Measurements from ENCODE around the gene PTPRE. TPM values are rescaled to one million over a fixed set of nuclear protein-coding genes. Genes with fewer than 3 reads are reported as not detected.

The PTPRE gene
- total RNA-seq, 4 donors from 2014 or later, result 9.8 to 24.9 (median 22.7) TPM

DNA sequence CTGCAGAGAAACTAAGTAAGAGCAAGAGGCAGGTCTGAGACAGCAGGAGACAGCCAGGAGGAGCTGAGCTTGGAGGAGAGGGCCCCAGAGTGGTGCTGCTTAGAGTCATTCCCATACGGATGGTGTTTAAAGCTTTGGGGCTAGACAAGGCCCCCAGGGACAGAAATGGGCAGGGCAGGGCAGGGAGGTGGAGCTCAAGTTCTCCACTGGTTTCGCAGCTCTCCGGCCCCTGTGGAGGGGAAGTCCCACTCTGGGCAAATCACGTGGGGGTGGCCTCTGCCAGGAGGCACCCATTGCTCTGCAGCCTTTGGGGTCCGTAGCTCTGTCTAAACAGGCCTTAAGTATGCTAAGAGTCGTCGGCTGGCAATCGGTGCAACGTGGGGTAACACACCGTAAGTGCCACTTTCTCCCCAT is 1.0 kb upstream of the PTPRE start:
- H3K4me3 ChIP-seq, result no peak overlapping the region
- DNase-seq, result no peak
- intact Hi-C loops (cut with DNase I), result loop anchor here (5.0 kb wide), 2 partner anchors 106 to 166 kb away; no protein-coding TSS in a partner anchor
- H3K9me3 ChIP-seq, result no peaks in the 10 kb centered on the region
- WGBS, 2 donors, result 73 to 78% methylated on average over 9 of the region's 10 CpGs
- TF ChIP-seq, protein P1, sequence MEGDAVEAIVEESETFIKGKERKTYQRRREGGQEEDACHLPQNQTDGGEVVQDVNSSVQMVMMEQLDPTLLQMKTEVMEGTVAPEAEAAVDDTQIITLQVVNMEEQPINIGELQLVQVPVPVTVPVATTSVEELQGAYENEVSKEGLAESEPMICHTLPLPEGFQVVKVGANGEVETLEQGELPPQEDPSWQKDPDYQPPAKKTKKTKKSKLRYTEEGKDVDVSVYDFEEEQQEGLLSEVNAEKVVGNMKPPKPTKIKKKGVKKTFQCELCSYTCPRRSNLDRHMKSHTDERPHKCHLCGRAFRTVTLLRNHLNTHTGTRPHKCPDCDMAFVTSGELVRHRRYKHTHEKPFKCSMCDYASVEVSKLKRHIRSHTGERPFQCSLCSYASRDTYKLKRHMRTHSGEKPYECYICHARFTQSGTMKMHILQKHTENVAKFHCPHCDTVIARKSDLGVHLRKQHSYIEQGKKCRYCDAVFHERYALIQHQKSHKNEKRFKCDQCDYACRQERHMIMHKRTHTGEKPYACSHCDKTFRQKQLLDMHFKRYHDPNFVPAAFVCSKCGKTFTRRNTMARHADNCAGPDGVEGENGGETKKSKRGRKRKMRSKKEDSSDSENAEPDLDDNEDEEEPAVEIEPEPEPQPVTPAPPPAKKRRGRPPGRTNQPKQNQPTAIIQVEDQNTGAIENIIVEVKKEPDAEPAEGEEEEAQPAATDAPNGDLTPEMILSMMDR (IDR thresholded peaks at IDR 0.05), result no peak
- TF ChIP-seq POLR2A (IDR thresholded peaks at IDR 0.05), result no peak
- H3K27me3 ChIP-seq, result peaks cover 0 to 44% (median 2%) of the 10 kb centered on the region in 4 donors
- no peak overlapping the region for H3K27ac ChIP-seq
- H3K36me3 ChIP-seq, result no peaks in the 10 kb centered on the region
- H3K4me1 ChIP-seq, result peaks cover 7 to 33% (median 14%) of the 10 kb centered on the region in 3 donors

DNA sequence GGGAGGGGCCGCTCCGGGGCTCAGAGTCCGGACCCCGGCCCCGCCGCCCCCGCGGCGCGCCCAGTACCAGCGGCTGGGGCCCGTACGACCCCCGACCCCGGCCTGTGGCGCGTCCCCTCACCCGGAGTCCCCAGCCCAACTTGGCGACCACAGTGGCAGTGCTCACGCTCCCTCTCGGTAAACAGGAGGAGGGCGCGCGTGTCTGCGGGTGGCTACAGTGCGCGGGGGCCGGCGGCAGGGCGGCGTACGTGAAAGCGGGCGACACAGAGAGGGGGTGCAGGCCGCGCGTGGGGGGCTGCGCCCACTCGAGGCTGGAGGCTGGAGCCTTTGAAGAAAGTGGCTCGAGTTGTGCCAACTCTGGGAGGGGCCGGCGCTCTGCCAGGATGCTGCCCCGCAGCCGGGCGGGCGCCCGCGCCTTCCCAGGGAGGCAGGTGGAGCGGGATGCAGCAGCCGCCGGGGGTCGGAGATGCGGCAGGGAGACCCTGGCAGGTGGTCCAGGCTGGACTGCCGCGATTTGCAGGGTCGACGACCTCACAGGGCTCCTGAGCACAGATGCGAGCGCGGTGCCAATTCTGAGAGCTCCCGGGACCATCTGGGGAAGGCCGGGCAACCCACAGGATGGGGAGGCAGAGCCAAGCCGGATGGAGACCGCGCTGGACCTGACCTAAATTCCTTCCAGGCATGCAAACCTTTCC is 655 bp downstream of the PTPRE start:
- no peaks in the 10 kb centered on the region for H3K9me3 ChIP-seq
- peak overlapping the region; percentile 42 to 90 (median 76) for H3K27ac ChIP-seq
- intact Hi-C loops (cut with DNase I), result loop anchor here (5.0 kb wide), 2 partner anchors 105 to 165 kb away; no protein-coding TSS in a partner anchor
- no peaks in the 10 kb centered on the region for H3K36me3 ChIP-seq
- peaks cover 0 to 44% (median 2%) of the 10 kb centered on the region in 4 donors for H3K27me3 ChIP-seq
- 6 to 12% methylated on average over 12 to 14 of the region's 65 CpGs for WGBS, 2 donors
- no peak for DNase-seq
- no peak for TF ChIP-seq POLR2A (IDR thresholded peaks at IDR 0.05)
- TF ChIP-seq, protein P1 (IDR thresholded peaks at IDR 0.05), result no peak
- peaks cover 7 to 33% (median 14%) of the 10 kb centered on the region in 3 donors for H3K4me1 ChIP-seq
- peak overlapping the region; percentile 36 to 74 (median 60) for H3K4me3 ChIP-seq

DNA sequence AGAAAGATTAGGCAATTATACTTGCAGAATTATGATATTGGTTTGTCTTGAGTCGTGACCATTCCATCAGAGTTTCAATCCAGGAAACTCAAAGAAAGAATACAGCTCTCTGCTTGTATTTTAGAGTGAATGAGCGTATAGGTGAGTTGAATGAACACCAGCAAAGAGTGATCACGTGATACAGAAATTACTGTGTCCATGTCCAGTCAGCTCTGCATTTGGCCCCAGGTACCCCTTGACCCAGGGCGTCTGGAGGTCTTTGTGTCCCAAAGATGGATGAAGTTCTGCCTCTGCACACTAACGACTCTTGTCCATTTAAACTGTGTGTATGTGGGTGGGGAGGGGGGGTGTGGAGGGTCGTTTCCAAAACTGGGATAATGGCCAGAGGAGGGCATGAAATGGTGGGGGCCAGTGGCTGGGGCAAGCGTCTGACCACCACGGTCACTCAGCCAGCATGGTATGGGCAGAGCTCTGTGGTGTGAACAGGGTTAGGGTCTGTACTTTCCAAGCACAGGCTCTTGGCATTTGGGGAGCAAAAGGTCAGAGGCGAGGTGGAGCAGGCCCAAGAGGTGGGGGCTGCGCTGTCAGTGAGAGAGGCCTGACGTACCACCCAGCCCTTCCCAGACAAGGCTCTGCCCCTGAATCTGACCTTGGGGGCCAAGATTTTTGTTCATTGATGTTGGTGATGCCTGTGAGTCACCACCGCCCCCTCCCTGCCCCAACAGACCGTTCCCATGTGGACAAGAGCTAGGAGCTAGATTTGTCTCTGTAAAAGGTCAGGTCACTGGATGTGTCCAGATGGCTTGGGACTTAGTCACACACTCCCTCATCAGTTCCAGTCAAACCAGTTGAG is 1.4 kb downstream of the PTPRE start:
- Histone ChIP-seq H3K27ac (peak overlapping the region; percentile 34 to 90 (median 45)), H3K9me3 (no peaks in the 10 kb centered on the region), H3K4me3 (peak overlapping the region; percentile 36 to 74 (median 60)), H3K27me3 (peaks cover 0 to 44% (median 2%) of the 10 kb centered on the region in 4 donors), H3K36me3 (no peaks in the 10 kb centered on the region), H3K4me1 (peaks cover 7 to 33% (median 14%) of the 10 kb centered on the region in 3 donors)
- 57 to 60% methylated on average over 11 of the region's 13 CpGs for WGBS, 2 donors
- TF ChIP-seq, protein P1 (IDR thresholded peaks at IDR 0.05), result no peak
- no peak for TF ChIP-seq POLR2A (IDR thresholded peaks at IDR 0.05)
- DNase-seq, result no peak
- intact Hi-C loops (cut with DNase I), result loop anchor here (5.0 kb wide), 2 partner anchors 104 to 164 kb away; no protein-coding TSS in a partner anchor

DNA sequence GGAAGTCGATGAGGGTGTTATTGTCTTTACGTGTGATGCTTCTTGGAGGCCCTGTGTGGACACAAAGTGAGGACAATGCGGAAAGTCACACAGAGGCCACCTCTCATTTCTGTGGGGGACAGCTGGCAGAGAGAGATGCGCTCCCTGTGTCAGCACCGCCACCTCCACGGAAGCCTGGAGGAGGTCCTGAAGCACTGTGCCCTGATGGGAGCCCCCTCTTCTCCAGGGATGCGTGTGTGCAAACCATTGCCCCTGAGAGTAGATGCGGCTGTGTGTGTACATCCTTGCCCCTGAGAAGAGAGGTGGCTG is 2.0 kb downstream of the PTPRE start:
- intact Hi-C loops (cut with DNase I), result loop anchor here (5.0 kb wide), 2 partner anchors 103 to 163 kb away; no protein-coding TSS in a partner anchor
- Histone ChIP-seq H3K27me3 (peaks cover 0 to 44% (median 2%) of the 10 kb centered on the region in 4 donors), H3K27ac (peak overlapping the region in 2 of 4 donors; percentile 42 to 48), H3K36me3 (no peaks in the 10 kb centered on the region), H3K9me3 (no peaks in the 10 kb centered on the region), H3K4me1 (peaks cover 7 to 33% (median 14%) of the 10 kb centered on the region in 3 donors), H3K4me3 (no peak overlapping the region)
- no peak for DNase-seq
- 65 to 91% methylated on average over 4 of the region's 8 CpGs for WGBS, 2 donors
- TF ChIP-seq POLR2A (IDR thresholded peaks at IDR 0.05), result no peak
- TF ChIP-seq, protein P1 (IDR thresholded peaks at IDR 0.05), result no peak
